Transverse colon (tissue), 4 donors: Measurements from ENCODE around the gene ZNF366.
"Not testable (repeated sequence)": the region's sequence is repeated elsewhere in the genome, so short reads cannot be mapped to it uniquely, and the experiment has no call there.

Experiments used
- CTCF ChIP-seq, 5 experiments: fragments of 200-600 bp in 3 of 5; fragments of 450-650 bp in 2 of 5; sonication (generic) in 3 of 5; IDR thresholded peaks; 1 replicate in 2 of 5; 2 replicates in 3 of 5; pipeline ENCODE4 v1.5.1; 2016 to 2017; ENCODE audit warnings: antibody characterized with exemption in 5 of 5, inconsistent platforms in 3 of 5, mild to moderate bottlenecking in 2 of 5, moderate library complexity in 1 of 5
- EP300 ChIP-seq: sonication (generic); formaldehyde crosslinking; IDR thresholded peaks from one replicate; pipeline ENCODE4 v1.6.1; 2017; ENCODE audit warnings: antibody characterized with exemption, low read depth
- POLR2A ChIP-seq: fragments of 450-650 bp; IDR thresholded peaks from one replicate; pipeline ENCODE4 v1.6.1; 2016; ENCODE audit warnings: antibody characterized with exemption, mild to moderate bottlenecking, moderate library complexity
- POLR2AphosphoS5 ChIP-seq, 3 donors: sonication (generic); formaldehyde crosslinking; IDR thresholded peaks; one replicate each; pipeline ENCODE4 v1.6.1; 2016; ENCODE audit warnings: antibody characterized with exemption in 3 of 3

- not testable (repeated sequence) for TF ChIP-seq POLR2A; CTCF (IDR thresholded peaks at IDR 0.05); EP300; POLR2AphosphoS5 (IDR thresholded peaks at IDR 0.05)
Observed at GRCh38 chr5:72404771-72405170, 102.4 kb downstream of the ZNF366 start.
